Activated CD8-positive, alpha-beta T cell treated with anti-CD3 and anti-CD28 coated beads for 36 hours (primary cell): ENCODE results near the gene DNPEP. TPM values are rescaled to one million over a fixed set of nuclear protein-coding genes. Genes with fewer than 3 reads are reported as not detected.

Source experiments
- ATAC-seq: fragments of 200-7000 bp; cut with Tn5 transposase; one replicate; pipeline ENCODE4 v1.10.0; 2021; ENCODE audit warnings: mild to moderate bottlenecking, moderate library complexity
- CTCF ChIA-PET: fragments of 350-600 bp; sonication (Branson Sonifier 250); formaldehyde crosslinking; loops from one replicate; lab custom pipeline; 2021; ENCODE audit warnings: antibody characterized with exemption; lab: Charles Lee
- POLR2A ChIA-PET: fragments of 350-600 bp; sonication (Branson Sonifier 250); formaldehyde crosslinking; loops from one replicate; lab custom pipeline; 2021; ENCODE audit warnings: antibody characterized with exemption; lab: Charles Lee
- DNase-seq: peaks from one replicate; pipeline ENCODE4 v3.0.0-alpha.2; 2020
- H3K27ac Mint-ChIP-seq: one replicate; pipeline ENCODE4 v1.8.0; 2021; ENCODE audit warnings: mild to moderate bottlenecking, mixed read lengths
- H3K27me3 Mint-ChIP-seq: one replicate; pipeline ENCODE4 v1.8.0; 2021; ENCODE audit warnings: mixed read lengths
- H3K36me3 Mint-ChIP-seq: one replicate; pipeline ENCODE4 v1.8.0; 2021; ENCODE audit warnings: low read depth, mixed read lengths
- H3K4me1 Mint-ChIP-seq: one replicate; pipeline ENCODE4 v1.8.0; 2021; ENCODE audit warnings: low read depth, mixed read lengths
- H3K4me3 Mint-ChIP-seq: one replicate; pipeline ENCODE4 v1.8.0; 2021; ENCODE audit warnings: mild to moderate bottlenecking, moderate library complexity, mixed read lengths
- H3K9me3 Mint-ChIP-seq: one replicate; pipeline ENCODE4 v1.8.0; 2021; ENCODE audit warnings: mixed read lengths
- CTCF ChIP-seq: fragments of 200-600 bp; IDR thresholded peaks from one replicate; pipeline ENCODE4 v1.8.0; 2022; ENCODE audit warnings: antibody characterized with exemption, mild to moderate bottlenecking
- intact Hi-C: fragments of 100-400 bp; cut with micrococcal nuclease; formaldehyde crosslinking; loops from one replicate; pipeline ENCODE4 v1.10.0; 2022
- total RNA-seq, 2 experiments: library from RNA; stranded (reverse); gene quantifications; one replicate each; pipeline ENCODE4 v1.2.3, GENCODE V29; 2021

The DNPEP gene
- total RNA-seq, 2 experiments from 2014 or later: 112 to 113 TPM

- DNase-seq (no peak), ATAC-seq (no peak)
- Mint-ChIP-seq H3K27ac (no peak overlapping the region), H3K9me3 (no peaks in the 10 kb centered on the region), H3K4me1 (no peaks in the 10 kb centered on the region), H3K4me3 (no peak overlapping the region), H3K36me3 (no peaks in the 10 kb centered on the region), H3K27me3 (peaks cover 9% of the 10 kb centered on the region)
- TF ChIP-seq CTCF: no peak
- ChIA-PET CTCF (interaction anchor here (1.0 kb wide), 1 partner anchor 91 kb away, joined by 3 read pairs; no protein-coding TSS in a partner anchor), POLR2A (no interaction called here)
- intact Hi-C loops: no loop called here
Observed at GRCh38 chr2:219425238-219426067, 37.7 kb upstream of the DNPEP start.

- ATAC-seq (no peak), DNase-seq (no peak)
- no peak overlapping the region for H3K4me3 Mint-ChIP-seq
- H3K27me3 Mint-ChIP-seq: peaks cover 20% of the 10 kb centered on the region
- no peaks in the 10 kb centered on the region for H3K4me1 Mint-ChIP-seq
- H3K27ac Mint-ChIP-seq: no peak overlapping the region
- intact Hi-C loops: no loop called here
- ChIA-PET POLR2A (no interaction called here), CTCF (interaction anchor here (1.0 to 1.5 kb wide), 4 partner anchors 10 to 93 kb away, joined by 3 to 6 read pairs (median 4); a partner anchor contains a TSS)
- H3K9me3 Mint-ChIP-seq: no peaks in the 10 kb centered on the region
- no peak for TF ChIP-seq CTCF
- no peaks in the 10 kb centered on the region for H3K36me3 Mint-ChIP-seq
Observed at GRCh38 chr2:219423652-219424377, 36.1 kb upstream of the DNPEP start.

GRCh38 chr2:219422952-219423534, 35.3 kb upstream of the DNPEP start:
- H3K27ac Mint-ChIP-seq: no peak overlapping the region
- no peaks in the 10 kb centered on the region for H3K9me3 Mint-ChIP-seq
- intact Hi-C loops: no loop called here
- peaks cover 20% of the 10 kb centered on the region for H3K27me3 Mint-ChIP-seq
- no peaks in the 10 kb centered on the region for H3K4me1 Mint-ChIP-seq
- no peak for ATAC-seq
- TF ChIP-seq CTCF: no peak
- DNase-seq: no peak
- no peak overlapping the region for H3K4me3 Mint-ChIP-seq
- no peaks in the 10 kb centered on the region for H3K36me3 Mint-ChIP-seq
- CTCF ChIA-PET: interaction anchor here (1.2 to 1.5 kb wide), 2 partner anchors 21 to 72 kb away, joined by 5 to 6 read pairs; a partner anchor contains a TSS
- POLR2A ChIA-PET: no interaction called here

- intact Hi-C loops: no loop called here
- Mint-ChIP-seq H3K4me3 (no peak overlapping the region), H3K9me3 (no peaks in the 10 kb centered on the region), H3K27ac (no peak overlapping the region), H3K27me3 (peaks cover 22% of the 10 kb centered on the region), H3K4me1 (no peaks in the 10 kb centered on the region), H3K36me3 (no peaks in the 10 kb centered on the region)
- POLR2A ChIA-PET: no interaction called here
- no peak for TF ChIP-seq CTCF
- no peak for ATAC-seq
- no peak for DNase-seq
- CTCF ChIA-PET: interaction anchor here (1.8 kb wide), 1 partner anchor 74 kb away, joined by 4 read pairs; no protein-coding TSS in a partner anchor
Observed at GRCh38 chr2:219421323-219421722, 33.6 kb upstream of the DNPEP start.
